Measurements from ENCODE around the gene COMMD10.
A peak's percentile ranks its signal among the peaks of the same experiment; 100 is the strongest.

Gene COMMD10

DNA sequence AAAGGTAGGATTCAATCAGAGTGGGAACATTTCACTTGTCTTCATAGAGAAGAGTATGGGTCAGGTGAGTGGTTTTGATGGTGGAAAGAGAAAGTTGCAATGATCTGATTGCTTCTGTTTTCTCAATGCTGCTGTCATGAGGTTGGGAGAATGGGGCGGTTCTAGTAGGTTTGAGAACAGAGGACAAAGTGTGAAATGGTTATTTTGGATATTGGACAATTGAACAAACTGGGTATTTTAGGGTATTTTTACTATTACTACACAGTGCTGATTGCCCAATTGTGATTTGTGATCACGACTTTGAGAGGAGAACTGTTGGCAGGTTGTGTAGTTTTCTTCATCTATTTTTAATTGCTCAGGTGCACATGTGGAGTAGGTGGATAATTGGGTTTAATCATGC, 60.2 kb downstream of the COMMD10 start:
- Histone ChIP-seq H3K27ac (no peak overlapping the region), H3K36me3 (no peaks in the 10 kb centered on the region), H3K9me3 (no peaks in the 10 kb centered on the region), H3K4me3 (ENCODE audit: low read depth in 1 of 2, low read length in 1 of 2) (no peak overlapping the region), H3K4me1 (ENCODE audit: control insufficient read depth in 1 of 2, insufficient read depth in 1 of 2, low read depth in 1 of 2, low read length in 1 of 2) (peaks cover 0 to 7% of the 10 kb centered on the region in 2 experiments), H3K27me3 (no peaks in the 10 kb centered on the region)
- TF ChIP-seq, protein P1, sequence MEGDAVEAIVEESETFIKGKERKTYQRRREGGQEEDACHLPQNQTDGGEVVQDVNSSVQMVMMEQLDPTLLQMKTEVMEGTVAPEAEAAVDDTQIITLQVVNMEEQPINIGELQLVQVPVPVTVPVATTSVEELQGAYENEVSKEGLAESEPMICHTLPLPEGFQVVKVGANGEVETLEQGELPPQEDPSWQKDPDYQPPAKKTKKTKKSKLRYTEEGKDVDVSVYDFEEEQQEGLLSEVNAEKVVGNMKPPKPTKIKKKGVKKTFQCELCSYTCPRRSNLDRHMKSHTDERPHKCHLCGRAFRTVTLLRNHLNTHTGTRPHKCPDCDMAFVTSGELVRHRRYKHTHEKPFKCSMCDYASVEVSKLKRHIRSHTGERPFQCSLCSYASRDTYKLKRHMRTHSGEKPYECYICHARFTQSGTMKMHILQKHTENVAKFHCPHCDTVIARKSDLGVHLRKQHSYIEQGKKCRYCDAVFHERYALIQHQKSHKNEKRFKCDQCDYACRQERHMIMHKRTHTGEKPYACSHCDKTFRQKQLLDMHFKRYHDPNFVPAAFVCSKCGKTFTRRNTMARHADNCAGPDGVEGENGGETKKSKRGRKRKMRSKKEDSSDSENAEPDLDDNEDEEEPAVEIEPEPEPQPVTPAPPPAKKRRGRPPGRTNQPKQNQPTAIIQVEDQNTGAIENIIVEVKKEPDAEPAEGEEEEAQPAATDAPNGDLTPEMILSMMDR (IDR thresholded peaks at IDR 0.05) = no peak

DNA sequence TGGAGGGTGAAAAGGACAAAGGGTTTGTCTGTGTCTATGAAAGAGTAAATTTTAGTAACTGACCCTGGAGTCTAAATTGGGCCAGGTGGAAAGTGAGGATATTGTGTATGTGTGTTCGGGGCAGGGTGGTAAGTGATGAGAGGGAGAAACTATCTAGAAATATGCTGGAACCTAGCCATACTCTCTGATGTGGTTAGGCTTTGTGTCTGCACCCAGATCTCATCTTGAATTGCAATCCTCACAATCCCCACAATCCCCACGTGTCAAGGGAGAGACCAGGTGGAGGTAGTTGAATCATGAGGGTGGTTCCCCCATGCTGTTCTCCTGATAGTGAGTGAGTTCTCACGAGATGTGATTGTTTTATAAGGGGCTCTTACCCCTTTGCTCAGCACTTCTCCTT, 60.6 kb downstream of the COMMD10 start:
- Histone ChIP-seq H3K4me1 (ENCODE audit: control insufficient read depth in 1 of 2, insufficient read depth in 1 of 2, low read depth in 1 of 2, low read length in 1 of 2) (peaks cover 0 to 7% of the 10 kb centered on the region in 2 experiments), H3K36me3 (no peaks in the 10 kb centered on the region), H3K4me3 (ENCODE audit: low read depth in 1 of 2, low read length in 1 of 2) (no peak overlapping the region), H3K27ac (peak overlapping the region; percentile 7), H3K27me3 (no peaks in the 10 kb centered on the region), H3K9me3 (no peaks in the 10 kb centered on the region)
- TF ChIP-seq, protein P1 (IDR thresholded peaks at IDR 0.05) = no peak

DNA sequence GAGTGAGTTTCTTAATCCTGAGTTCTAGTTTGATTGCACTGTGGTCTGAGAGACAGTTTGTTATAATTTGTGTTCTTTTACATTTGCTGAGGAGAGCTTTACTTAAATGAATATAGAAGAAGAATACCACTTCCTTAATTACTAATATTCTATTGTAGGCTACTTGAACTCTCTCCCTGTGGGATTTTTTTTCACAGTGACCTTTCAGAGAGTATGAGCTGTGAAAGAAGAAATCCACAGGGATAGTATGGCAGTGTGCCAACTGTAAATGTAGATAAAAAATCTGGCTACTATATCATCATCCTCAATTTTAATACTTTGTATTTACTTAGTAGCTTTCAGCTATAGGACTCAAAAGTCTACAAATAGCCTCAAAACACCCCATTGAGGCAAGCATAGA, 67.3 kb downstream of the COMMD10 start:
- Histone ChIP-seq H3K4me1 (ENCODE audit: control insufficient read depth in 1 of 2, insufficient read depth in 1 of 2, low read depth in 1 of 2, low read length in 1 of 2) (peaks cover 8 to 17% of the 10 kb centered on the region in 2 experiments), H3K27ac (no peak overlapping the region), H3K9me3 (no peaks in the 10 kb centered on the region), H3K27me3 (no peaks in the 10 kb centered on the region), H3K4me3 (ENCODE audit: low read depth in 1 of 2, low read length in 1 of 2) (no peak overlapping the region), H3K36me3 (no peaks in the 10 kb centered on the region)
- TF ChIP-seq, protein P1 (IDR thresholded peaks at IDR 0.05) = no peak

DNA sequence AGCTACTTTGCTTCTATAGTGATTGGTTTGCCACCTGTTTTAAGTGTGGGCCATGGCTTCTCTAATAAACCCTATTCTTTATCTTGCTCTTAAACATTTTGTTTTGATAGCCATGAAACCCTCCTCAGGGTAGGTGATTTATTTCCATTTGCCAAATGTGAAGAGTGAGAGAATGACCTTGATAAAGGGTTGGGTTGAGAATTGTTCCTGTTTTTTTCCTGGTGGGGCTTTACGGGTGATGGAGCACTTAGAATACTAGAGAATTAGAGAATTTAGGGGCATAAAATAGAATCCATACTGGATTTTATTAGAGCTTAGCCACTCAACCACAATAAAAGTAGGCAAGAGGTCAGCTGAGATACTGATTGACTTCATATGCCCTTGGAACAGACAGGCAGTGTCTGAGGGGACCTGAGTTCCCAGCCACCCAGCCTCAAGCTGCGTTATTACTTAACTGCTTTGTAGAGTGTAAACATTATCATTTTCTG, 68.9 kb downstream of the COMMD10 start:
- Histone ChIP-seq H3K36me3 (no peaks in the 10 kb centered on the region), H3K4me3 (ENCODE audit: low read depth in 1 of 2, low read length in 1 of 2) (no peak overlapping the region), H3K27ac (no peak overlapping the region), H3K9me3 (no peaks in the 10 kb centered on the region), H3K4me1 (ENCODE audit: control insufficient read depth in 1 of 2, insufficient read depth in 1 of 2, low read depth in 1 of 2, low read length in 1 of 2) (peaks cover 8 to 17% of the 10 kb centered on the region in 2 experiments), H3K27me3 (no peaks in the 10 kb centered on the region)
- TF ChIP-seq, protein P1 (IDR thresholded peaks at IDR 0.05) = no peak

DNA sequence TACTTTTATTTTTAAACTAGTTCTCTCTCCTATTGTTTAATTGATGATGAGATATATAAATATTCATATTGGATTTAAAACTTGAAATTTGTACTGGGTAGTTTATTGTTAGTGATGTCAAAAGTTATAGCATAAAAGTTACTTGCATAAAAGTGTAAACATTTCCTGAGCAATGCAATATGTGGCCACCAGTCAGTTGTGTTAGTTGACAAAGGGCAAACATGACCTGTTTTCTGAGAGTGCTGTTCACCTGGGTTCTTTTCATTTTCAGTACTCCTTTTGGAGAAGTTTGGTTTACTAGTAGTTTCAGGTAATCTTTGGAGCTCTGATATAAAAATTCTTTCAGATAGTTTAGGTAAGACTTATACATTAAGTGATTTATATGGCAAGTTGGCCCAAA, 69.4 kb downstream of the COMMD10 start:
- TF ChIP-seq, protein P1 (IDR thresholded peaks at IDR 0.05) = no peak
- H3K4me3 ChIP-seq (ENCODE audit: low read depth in 1 of 2, low read length in 1 of 2) = no peak overlapping the region
- no peak overlapping the region for H3K27ac ChIP-seq
- no peaks in the 10 kb centered on the region for H3K27me3 ChIP-seq
- H3K36me3 ChIP-seq = no peaks in the 10 kb centered on the region
- no peaks in the 10 kb centered on the region for H3K9me3 ChIP-seq
- peaks cover 8 to 17% of the 10 kb centered on the region in 2 experiments for H3K4me1 ChIP-seq (ENCODE audit: control insufficient read depth in 1 of 2, insufficient read depth in 1 of 2, low read depth in 1 of 2, low read length in 1 of 2)

DNA sequence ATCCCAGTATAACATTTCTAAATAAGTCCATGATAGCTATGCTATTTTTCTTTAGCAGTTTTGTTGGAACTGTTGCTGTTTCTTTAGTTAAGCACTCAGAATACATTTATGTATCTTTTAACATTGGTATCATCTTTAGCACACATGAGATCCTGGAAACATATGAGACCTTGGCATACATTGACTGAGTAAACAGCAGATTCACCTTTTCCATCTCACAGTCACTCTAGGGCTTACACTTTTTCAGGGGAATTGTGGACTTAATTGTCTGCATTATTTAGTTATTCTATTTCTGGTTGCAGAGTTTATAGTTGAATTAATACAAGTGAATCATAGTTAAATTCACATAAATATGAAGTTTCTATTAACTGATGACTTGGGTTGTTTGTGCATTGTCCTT, 70.1 kb downstream of the COMMD10 start:
- TF ChIP-seq, protein P1 (IDR thresholded peaks at IDR 0.05) = no peak
- no peaks in the 10 kb centered on the region for H3K27me3 ChIP-seq
- H3K4me1 ChIP-seq (ENCODE audit: control insufficient read depth in 1 of 2, insufficient read depth in 1 of 2, low read depth in 1 of 2, low read length in 1 of 2) = peaks cover 8 to 17% of the 10 kb centered on the region in 2 experiments
- H3K36me3 ChIP-seq = no peaks in the 10 kb centered on the region
- no peak overlapping the region for H3K4me3 ChIP-seq (ENCODE audit: low read depth in 1 of 2, low read length in 1 of 2)
- no peaks in the 10 kb centered on the region for H3K9me3 ChIP-seq
- H3K27ac ChIP-seq = no peak overlapping the region

Measured in neutrophil (primary cell).